ENCODE data around the gene SLC25A1.

GRCh38 chr22:19180740-19181410 is 2.3 kb upstream of the SLC25A1 start:
- no peak for TF ChIP-seq CTCF (IDR thresholded peaks at IDR 0.05)
- no peak for TF ChIP-seq TCF7L2 (IDR thresholded peaks at IDR 0.05; ENCODE audit: low read depth, low read length)
- TF ChIP-seq REST (IDR thresholded peaks at IDR 0.05; ENCODE audit: insufficient read depth in 1 of 2, low read depth in 2 of 2, low read length in 1 of 2) = no peak

Data from Panc1 (cell line).